GM21723 (cell line): ENCODE data around the gene MON1A.

Experiments used
- ATAC-seq: cut with Tn5 transposase; IDR thresholded peaks from one replicate; pipeline ENCODE4 v1.9.1; 2021; ENCODE audit warnings: mild to moderate bottlenecking, moderate library complexity; ENCODE audit not compliant: unreplicated experiment

MON1A gene

GRCh38 chr3:49895791-49896190 is 33.8 kb downstream of the MON1A start:
- no peak for ATAC-seq

DNA sequence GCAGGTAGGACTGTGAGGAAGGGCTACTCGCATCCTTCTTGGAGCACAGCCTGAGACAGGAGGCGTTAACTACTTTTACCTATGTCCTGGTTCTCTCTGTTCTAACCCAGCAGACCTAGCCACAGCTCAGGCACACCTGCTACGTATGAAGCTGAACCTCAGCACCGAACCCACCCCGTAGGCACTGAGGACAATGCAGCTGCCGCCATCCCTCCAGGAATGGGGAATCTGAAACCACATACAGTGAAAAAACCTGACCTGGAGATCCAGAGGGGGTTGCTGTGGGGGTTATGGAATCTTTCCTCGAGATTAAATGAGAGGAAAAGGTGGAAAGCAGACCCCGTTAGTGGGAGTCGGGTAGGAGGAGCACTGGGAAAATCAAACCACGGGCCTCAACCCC is 40.3 kb downstream of the MON1A start:
- no peak for ATAC-seq

DNA sequence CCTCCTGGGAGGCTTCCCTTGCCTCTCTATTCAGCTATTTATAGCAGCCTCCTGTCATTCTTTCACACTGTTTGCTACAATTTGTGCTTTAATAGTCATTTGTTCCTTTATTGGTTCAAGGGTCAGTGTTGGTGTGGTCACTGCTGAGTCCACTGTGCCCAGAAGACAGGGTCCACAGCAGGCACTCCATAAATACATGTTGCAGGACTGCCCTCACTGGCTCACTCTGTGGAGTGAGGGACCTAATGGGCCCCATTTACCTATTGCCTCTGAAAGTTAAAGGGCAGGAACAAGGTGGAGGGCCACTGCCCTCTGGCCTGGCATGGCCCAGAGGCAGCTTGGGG is 42.7 kb downstream of the MON1A start:
- no peak for ATAC-seq

- no peak for ATAC-seq
Observed at GRCh38 chr3:49883998-49884397, 45.6 kb downstream of the MON1A start.

DNA sequence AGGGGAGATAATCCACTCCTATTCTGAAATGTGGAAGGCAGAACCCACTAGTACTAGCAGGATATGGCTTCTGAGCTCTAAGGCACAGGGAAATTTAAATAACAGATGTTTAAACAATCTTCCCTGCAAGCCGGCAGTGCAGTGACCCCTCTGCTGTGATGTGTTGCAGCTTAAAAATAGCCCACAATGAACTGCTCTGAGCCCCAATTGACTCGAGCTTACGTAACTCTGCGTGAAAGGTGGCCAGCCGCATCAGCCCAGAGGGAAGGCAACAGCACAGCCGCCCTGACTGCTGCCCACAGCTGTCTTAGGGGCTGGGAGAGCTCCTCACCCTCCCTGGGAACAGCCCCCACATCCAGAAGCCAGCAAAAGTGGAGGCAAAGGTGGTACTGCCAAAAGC is 47.4 kb downstream of the MON1A start:
- ATAC-seq: no peak

- no peak for ATAC-seq
Observed at GRCh38 chr3:49880581-49881315, 48.9 kb downstream of the MON1A start.

- no peak for ATAC-seq
Observed at GRCh38 chr3:49879721-49880120, 49.9 kb downstream of the MON1A start.

- no peak for ATAC-seq
Observed at GRCh38 chr3:49878686-49879085, 50.9 kb downstream of the MON1A start.

GRCh38 chr3:49877716-49878115 is 51.9 kb downstream of the MON1A start:
- no peak for ATAC-seq

DNA sequence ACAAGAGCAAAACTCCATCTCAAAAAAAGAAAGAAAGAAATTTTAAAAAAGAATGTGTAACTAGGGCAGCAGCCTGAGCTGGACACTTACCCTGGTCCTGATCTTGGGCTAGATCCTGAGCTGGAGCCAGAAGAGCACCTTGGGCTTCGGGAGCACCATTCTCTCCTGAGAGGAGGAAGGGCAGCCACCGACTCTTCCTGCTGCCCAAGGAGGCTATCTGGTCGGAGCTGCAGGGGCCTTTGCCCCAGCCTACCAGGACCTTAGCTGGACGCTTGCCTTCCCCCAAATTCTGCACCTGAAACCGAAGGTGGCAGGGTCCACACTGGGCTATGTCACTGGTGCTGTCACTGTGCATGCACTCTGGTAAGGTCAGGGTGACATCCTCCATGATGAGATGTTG is 53.0 kb downstream of the MON1A start:
- ATAC-seq: no peak

DNA sequence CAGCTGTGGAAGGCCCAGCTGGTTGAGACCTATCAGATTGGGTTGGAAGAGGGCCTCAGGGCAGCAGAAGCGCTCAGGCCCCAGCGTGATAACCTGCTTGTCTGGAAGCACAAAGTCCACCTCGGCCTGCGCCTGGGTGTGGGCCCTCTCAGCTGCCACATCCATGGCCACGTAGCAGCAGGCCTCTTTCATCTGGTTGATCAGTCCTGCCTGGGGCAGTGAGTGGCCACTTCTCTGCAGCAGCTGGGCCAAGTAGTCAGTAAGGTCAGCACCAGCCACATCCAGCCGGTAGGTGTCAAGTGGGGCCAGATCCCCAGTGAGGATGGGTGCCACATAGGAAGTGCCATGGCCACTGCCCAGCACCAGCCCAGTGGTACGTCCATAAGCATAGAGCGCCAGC is 56.0 kb downstream of the MON1A start:
- ATAC-seq: no peak

DNA sequence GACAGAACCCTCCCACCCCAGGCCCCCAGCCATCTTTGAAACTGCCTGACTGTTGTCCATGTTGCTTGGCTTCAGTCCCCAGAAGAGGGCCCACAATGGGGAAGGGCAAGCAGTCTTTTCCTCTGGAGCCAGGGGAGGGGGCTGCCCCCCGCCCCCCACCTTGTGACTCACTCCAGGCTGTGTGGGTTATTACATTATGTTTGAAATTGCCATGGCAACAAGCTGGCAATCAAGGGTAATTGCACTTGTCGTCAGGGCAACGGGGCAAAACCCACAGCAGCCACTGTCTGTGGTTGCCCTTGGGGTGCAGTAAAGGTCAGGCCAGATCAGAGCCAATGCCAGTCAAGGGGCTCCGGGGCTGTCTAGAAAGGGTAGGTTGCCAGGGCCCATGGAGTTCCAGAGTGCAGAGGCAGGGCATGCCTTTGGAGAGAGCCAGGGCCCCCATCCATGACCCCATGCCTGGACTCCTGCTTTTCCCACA is 56.8 kb downstream of the MON1A start:
- ATAC-seq: no peak

- ATAC-seq: no peak
Observed at GRCh38 chr3:49871531-49872153, 58.0 kb downstream of the MON1A start.

- ATAC-seq: no peak
Observed at GRCh38 chr3:49869525-49870126, 60.0 kb downstream of the MON1A start, which contains the start of gene CAMKV. CAMKV (minus strand) TSS chr3:49869906; CDS start chr3:49862388, 7,518 bp downstream.

DNA sequence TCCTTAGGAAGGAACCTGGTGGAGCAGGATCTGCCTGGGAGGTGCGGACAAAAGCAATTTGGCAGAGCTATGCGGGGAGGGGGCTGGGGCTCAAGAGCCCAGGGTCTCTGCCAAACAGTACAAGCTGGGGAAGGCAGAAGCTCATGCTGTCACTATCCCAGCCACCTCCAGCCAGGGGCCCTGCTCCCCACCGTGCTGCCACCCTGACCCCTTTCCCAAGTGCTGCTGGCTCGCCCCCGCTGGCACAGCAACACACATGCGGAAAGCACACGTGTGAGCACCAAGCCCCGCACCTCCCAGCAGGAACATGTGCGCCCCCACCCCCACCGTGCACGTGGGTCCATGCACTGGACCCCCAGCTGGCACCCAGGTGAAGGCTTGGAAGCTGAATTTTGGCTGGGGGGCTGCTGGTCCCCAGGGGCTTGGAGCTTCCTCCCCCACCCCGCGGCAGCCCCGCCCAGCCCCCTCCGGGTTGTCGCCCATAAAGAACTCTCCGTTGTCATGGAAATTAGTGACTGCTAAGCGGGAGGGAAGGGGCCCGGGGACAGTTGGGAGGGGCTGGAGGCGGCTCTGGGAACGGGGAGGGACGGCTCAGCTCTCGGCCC is 60.6 kb downstream of the MON1A start:
- ATAC-seq: no peak

- no peak for ATAC-seq
Observed at GRCh38 chr3:49867871-49868321, 61.7 kb downstream of the MON1A start.

- no peak for ATAC-seq
Observed at GRCh38 chr3:49867400-49867799, 62.2 kb downstream of the MON1A start.

DNA sequence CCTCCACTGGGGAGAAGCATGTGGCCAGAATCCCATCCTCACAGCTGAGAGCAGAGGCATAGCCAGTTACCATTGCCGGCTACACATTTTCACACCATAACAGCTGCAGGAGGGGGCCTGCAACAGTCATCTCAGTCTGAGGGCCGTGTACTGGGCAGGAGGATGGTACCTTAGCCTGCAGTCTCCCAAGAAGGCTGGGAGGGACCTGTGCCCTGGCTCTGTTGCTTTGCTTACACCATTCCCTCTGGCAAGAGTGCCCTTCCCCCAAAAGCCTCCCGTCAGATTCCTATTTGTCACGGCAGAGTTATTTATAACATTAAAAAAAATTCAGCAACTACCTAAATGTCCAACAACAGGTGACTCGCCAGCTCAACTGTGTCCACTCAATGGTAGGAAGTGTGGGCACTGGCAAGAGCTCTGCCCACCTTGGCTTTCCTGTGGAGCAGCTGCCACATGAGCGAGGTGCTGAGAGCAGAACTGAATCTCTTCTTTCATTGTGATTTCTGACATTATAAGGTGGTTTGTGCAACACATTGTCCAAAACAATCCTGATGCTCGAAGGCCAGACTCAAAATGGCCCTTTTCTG is 64.3 kb downstream of the MON1A start:
- ATAC-seq: no peak

- no peak for ATAC-seq
Observed at GRCh38 chr3:49864505-49864904, 65.1 kb downstream of the MON1A start.

GRCh38 chr3:49859576-49860305 is 69.9 kb downstream of the MON1A start:
- ATAC-seq: no peak
